Measurements from ENCODE around the gene GMPPA.

GMPPA gene

GRCh38 chr2:219512524-219513216 lies 14.0 kb downstream of the GMPPA start:
- POLR2A ChIA-PET (ENCODE audit: low non-redundant PET): no interaction called here
- no peak for DNase-seq (ENCODE audit: low spot score)
- TF ChIP-seq, protein P1, sequence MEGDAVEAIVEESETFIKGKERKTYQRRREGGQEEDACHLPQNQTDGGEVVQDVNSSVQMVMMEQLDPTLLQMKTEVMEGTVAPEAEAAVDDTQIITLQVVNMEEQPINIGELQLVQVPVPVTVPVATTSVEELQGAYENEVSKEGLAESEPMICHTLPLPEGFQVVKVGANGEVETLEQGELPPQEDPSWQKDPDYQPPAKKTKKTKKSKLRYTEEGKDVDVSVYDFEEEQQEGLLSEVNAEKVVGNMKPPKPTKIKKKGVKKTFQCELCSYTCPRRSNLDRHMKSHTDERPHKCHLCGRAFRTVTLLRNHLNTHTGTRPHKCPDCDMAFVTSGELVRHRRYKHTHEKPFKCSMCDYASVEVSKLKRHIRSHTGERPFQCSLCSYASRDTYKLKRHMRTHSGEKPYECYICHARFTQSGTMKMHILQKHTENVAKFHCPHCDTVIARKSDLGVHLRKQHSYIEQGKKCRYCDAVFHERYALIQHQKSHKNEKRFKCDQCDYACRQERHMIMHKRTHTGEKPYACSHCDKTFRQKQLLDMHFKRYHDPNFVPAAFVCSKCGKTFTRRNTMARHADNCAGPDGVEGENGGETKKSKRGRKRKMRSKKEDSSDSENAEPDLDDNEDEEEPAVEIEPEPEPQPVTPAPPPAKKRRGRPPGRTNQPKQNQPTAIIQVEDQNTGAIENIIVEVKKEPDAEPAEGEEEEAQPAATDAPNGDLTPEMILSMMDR (conservative IDR thresholded peaks at IDR 0.05; ENCODE audit: low read depth): no peak
- no peak overlapping the region for H3K27ac ChIP-seq
- CTCF ChIA-PET: interaction anchor here (0.6 to 1.5 kb wide), 2 partner anchors 17 to 19 kb away, joined by 4 to 6 read pairs; no protein-coding TSS in a partner anchor

DNA sequence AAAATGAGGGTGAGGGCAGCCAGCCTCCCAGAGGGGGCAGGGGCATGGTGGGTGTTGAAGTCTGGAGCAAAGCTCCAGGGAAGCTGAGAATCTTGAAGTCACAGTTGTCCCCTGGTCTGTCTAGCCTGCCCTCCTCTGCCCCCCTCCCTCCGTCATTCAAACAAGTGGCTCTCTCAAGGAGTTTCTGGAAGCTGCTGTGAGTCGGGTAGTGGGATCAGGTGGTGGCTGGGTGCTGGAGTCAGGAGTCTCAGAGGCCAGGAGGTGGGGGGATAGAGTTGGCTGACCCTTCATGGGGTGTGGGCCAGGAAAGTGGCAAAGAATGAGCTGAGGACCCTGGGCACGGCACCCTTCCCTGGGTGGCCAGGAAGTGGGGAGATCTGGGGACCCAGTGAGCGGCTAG lies 15.1 kb downstream of the GMPPA start:
- no peak overlapping the region for H3K27ac ChIP-seq
- ChIA-PET POLR2A (ENCODE audit: low non-redundant PET) (no interaction called here), CTCF (interaction anchor here (0.6 to 1.5 kb wide), 3 partner anchors 12 to 17 kb away, joined by 3 to 6 read pairs (median 3); no protein-coding TSS in a partner anchor)
- TF ChIP-seq, protein P1 (conservative IDR thresholded peaks at IDR 0.05; ENCODE audit: low read depth): no peak
- DNase-seq (ENCODE audit: low spot score): no peak

DNA sequence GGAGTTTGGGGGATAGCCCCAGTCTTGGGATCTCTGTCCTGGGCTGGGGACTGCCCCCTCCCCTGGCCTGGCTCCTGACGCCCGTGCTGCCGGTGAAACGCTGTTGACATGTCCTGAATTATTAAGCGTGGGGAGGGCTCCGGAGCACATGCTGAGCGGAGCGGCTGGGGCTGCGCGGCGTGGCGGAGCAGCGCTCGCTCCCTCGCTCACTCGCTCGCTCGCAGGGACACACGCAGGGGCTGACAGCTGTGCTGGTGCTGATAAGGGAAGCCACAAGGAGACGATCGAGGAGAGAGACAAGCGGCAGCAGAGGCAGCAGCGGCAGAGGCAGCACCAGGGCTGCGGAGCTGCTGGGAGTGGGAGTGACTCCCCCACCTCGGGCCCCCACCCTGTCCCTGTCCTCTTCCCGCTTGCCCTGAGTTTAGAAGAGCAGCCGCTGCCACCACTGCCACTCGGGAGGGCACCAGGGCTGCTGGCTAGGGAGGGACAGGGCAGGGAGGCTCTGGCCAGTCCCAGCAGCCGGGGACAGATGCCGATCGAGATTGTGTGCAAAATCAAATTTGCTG lies 15.6 kb downstream of the GMPPA start, which contains the start of gene ASIC4:
TSS of gene ASIC4 (plus strand) at position 287 of the 566 bp plus-strand sequence. CDS start at position 530, 243 bp downstream.
- CTCF ChIA-PET: interaction anchor here (0.9 to 1.5 kb wide), 2 partner anchors 15 to 17 kb away, joined by 3 to 6 read pairs; no protein-coding TSS in a partner anchor

DNA sequence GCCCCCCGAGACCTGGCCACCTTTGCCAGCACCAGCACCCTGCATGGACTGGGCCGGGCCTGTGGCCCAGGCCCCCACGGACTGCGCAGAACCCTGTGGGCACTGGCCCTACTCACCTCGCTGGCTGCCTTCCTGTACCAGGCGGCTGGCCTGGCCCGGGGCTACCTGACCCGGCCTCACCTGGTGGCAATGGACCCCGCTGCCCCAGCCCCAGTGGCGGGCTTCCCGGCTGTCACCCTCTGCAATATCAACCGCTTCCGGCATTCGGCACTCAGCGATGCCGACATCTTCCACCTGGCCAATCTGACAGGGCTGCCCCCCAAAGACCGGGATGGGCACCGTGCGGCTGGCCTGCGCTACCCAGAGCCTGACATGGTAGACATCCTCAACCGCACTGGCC lies 16.1 kb downstream of the GMPPA start:
- DNase-seq (ENCODE audit: low spot score): no peak
- TF ChIP-seq, protein P1 (conservative IDR thresholded peaks at IDR 0.05; ENCODE audit: low read depth): no peak
- H3K27ac ChIP-seq: no peak overlapping the region
- ChIA-PET POLR2A (ENCODE audit: low non-redundant PET) (interaction anchor here (0.6 kb wide), 1 partner anchor 45 kb away, joined by 3 read pairs; no protein-coding TSS in a partner anchor), CTCF (no interaction called here)

More for the DNA sequence above, 15.6 kb downstream of the GMPPA start, which contains the start of gene ASIC4:
- POLR2A ChIA-PET (ENCODE audit: low non-redundant PET): interaction anchor here (0.6 kb wide), 1 partner anchor 46 kb away, joined by 3 read pairs; no protein-coding TSS in a partner anchor
- no peak for DNase-seq (ENCODE audit: low spot score)
- TF ChIP-seq, protein P1 (conservative IDR thresholded peaks at IDR 0.05; ENCODE audit: low read depth): no peak
- H3K27ac ChIP-seq: no peak within 1 kb of the TSS

- ChIA-PET CTCF (interaction anchor here (0.6 to 0.7 kb wide), 3 partner anchors 16 to 222 kb away, joined by 3 read pairs; no protein-coding TSS in a partner anchor), POLR2A (ENCODE audit: low non-redundant PET) (no interaction called here)
- DNase-seq (ENCODE audit: low spot score): no peak
- H3K27ac ChIP-seq: no peak overlapping the region
- TF ChIP-seq, protein P1 (conservative IDR thresholded peaks at IDR 0.05; ENCODE audit: low read depth): no peak
These were observed 17.4 kb downstream of the GMPPA start for GRCh38 chr2:219515874-219516629.

- CTCF ChIA-PET: no interaction called here
- POLR2A ChIA-PET (ENCODE audit: low non-redundant PET): no interaction called here
- DNase-seq (ENCODE audit: low spot score): no peak
- no peak overlapping the region for H3K27ac ChIP-seq
- TF ChIP-seq, protein P1 (conservative IDR thresholded peaks at IDR 0.05; ENCODE audit: low read depth): no peak
These were observed 18.2 kb downstream of the GMPPA start for GRCh38 chr2:219516888-219517287.

Measured in RWPE1 (cell line).